Natural killer cell treated with Interleukin-12 subunit alpha and Interleukin-12 subunit beta and Interleukin-15 and Interleukin-18, amount 100 ng/mL, for 72 hours (primary cell): ENCODE measurements around the gene SRPRB. TPM values are rescaled to one million over a fixed set of nuclear protein-coding genes. Genes with fewer than 3 reads are reported as not detected.
A peak's percentile ranks its signal among the peaks of the same experiment; 100 is the strongest.

Experiments
- ATAC-seq, 2 donors: fragments of 150-1000 bp; cut with Tn5 transposase in 1 of 2; sonication (Bioruptor Pico), chemical (Tn5 transposase) in 1 of 2; 2 replicates each; pipeline ENCODE4 v1.10.0; 2021
- DNase-seq: peaks from one replicate; pipeline ENCODE4 v3.0.0; 2022; ENCODE audit warnings: low spot score
- H3K27ac Mint-ChIP-seq, 2 donors: 1 replicate in 1 of 2; 2 replicates in 1 of 2; pipeline ENCODE4 v1.8.0; 2022; ENCODE audit warnings: mixed read lengths in 2 of 2, mild to moderate bottlenecking in 1 of 2, moderate library complexity in 1 of 2
- H3K27me3 Mint-ChIP-seq, 2 donors: 1 replicate in 1 of 2; 2 replicates in 1 of 2; pipeline ENCODE4 v1.8.0; 2022; ENCODE audit warnings: mixed read lengths in 2 of 2
- H3K36me3 Mint-ChIP-seq: one replicate; pipeline ENCODE4 v1.8.0; 2022; ENCODE audit warnings: mixed read lengths
- H3K4me1 Mint-ChIP-seq, 2 donors: 1 replicate in 1 of 2; 2 replicates in 1 of 2; pipeline ENCODE4 v1.8.0; 2022; ENCODE audit warnings: low read depth in 2 of 2, mixed read lengths in 2 of 2, mild to moderate bottlenecking in 1 of 2
- H3K4me3 Mint-ChIP-seq: one replicate; pipeline ENCODE4 v1.8.0; 2022; ENCODE audit warnings: mixed read lengths
- H3K9me3 Mint-ChIP-seq: 2 replicates; pipeline ENCODE4 v1.8.0; 2022; ENCODE audit warnings: mixed read lengths
- total RNA-seq, 2 donors: library from RNA; stranded (reverse); gene quantifications; one replicate each; pipeline ENCODE4 v1.2.3, GENCODE V29; 2022

SRPRB gene
- total RNA-seq, 2 donors from 2014 or later = 81.4 to 84.5 TPM

- H3K4me1 Mint-ChIP-seq = peaks cover 0 to 3% of the 10 kb centered on the region in 2 donors
- ATAC-seq = no peak
- DNase-seq = no peak
- no peaks in the 10 kb centered on the region for H3K9me3 Mint-ChIP-seq
- no peak overlapping the region for H3K27ac Mint-ChIP-seq
- no peak overlapping the region for H3K4me3 Mint-ChIP-seq
- peaks cover 5% of the 10 kb centered on the region for H3K36me3 Mint-ChIP-seq
- H3K27me3 Mint-ChIP-seq = no peaks in the 10 kb centered on the region
Measured at GRCh38 chr3:133827136-133827535, 21.5 kb downstream of the SRPRB start.

DNA sequence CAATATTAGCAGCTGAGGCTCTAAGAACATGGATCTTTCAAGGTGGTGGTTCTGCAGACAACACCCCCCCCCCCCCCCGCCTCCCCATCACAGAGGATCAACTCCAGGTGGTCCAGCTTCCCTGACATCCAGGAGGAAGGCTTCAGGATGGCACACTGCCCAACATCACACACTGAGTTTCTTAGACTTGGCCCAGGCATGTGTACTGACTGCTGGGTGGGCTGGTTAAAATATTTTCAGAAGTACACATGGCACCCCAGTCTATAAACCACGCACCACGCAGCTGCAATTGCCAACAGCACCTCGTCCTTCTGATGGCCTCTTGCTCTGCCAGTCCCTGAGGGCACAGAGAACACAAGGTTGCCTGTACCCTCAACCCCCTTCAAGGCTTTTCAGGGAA, 22.1 kb downstream of the SRPRB start:
- Mint-ChIP-seq H3K27me3 (no peaks in the 10 kb centered on the region), H3K27ac (no peak overlapping the region), H3K4me3 (no peak overlapping the region), H3K4me1 (peaks cover 0 to 3% of the 10 kb centered on the region in 2 donors), H3K36me3 (peaks cover 1% of the 10 kb centered on the region), H3K9me3 (no peaks in the 10 kb centered on the region)
- ATAC-seq (no peak), DNase-seq (no peak)

GRCh38 chr3:133828576-133829309, 23.1 kb downstream of the SRPRB start:
- Mint-ChIP-seq H3K36me3 (no peaks in the 10 kb centered on the region), H3K27ac (no peak overlapping the region), H3K4me3 (no peak overlapping the region), H3K4me1 (peaks cover 0 to 3% of the 10 kb centered on the region in 2 donors), H3K9me3 (no peaks in the 10 kb centered on the region), H3K27me3 (no peaks in the 10 kb centered on the region)
- DNase-seq (no peak), ATAC-seq (no peak)

DNA sequence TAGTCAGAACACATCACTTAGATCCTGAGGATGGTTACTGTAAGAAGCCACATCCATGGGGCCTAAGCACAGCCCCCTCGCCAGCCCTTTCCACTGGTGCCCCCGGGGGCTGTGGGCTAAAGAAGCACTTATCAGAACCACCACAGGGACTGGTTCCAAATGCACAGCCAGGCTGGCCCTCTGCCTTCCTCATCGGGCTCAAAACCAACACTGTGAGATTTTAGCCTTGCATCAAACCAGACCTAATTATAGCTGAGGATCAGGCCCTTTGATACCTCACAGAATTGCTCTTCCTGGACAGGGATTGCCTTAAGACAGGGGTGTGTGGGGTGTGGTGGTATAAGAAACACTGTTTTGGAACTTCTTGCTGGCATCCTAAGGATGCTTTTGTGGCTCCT, 23.7 kb downstream of the SRPRB start:
- Mint-ChIP-seq H3K9me3 (no peaks in the 10 kb centered on the region), H3K27ac (no peak overlapping the region), H3K4me3 (no peak overlapping the region), H3K4me1 (peaks cover 0 to 3% of the 10 kb centered on the region in 2 donors), H3K36me3 (no peaks in the 10 kb centered on the region), H3K27me3 (no peaks in the 10 kb centered on the region)
- ATAC-seq (no peak), DNase-seq (no peak)

- no peaks in the 10 kb centered on the region for H3K36me3 Mint-ChIP-seq
- H3K9me3 Mint-ChIP-seq = no peaks in the 10 kb centered on the region
- DNase-seq = no peak
- H3K27me3 Mint-ChIP-seq = no peaks in the 10 kb centered on the region
- ATAC-seq = no peak
- H3K4me3 Mint-ChIP-seq = no peak overlapping the region
- no peak overlapping the region for H3K27ac Mint-ChIP-seq
- H3K4me1 Mint-ChIP-seq = peaks cover 0 to 2% of the 10 kb centered on the region in 2 donors
Measured at GRCh38 chr3:133830071-133830470, 24.5 kb downstream of the SRPRB start.

DNA sequence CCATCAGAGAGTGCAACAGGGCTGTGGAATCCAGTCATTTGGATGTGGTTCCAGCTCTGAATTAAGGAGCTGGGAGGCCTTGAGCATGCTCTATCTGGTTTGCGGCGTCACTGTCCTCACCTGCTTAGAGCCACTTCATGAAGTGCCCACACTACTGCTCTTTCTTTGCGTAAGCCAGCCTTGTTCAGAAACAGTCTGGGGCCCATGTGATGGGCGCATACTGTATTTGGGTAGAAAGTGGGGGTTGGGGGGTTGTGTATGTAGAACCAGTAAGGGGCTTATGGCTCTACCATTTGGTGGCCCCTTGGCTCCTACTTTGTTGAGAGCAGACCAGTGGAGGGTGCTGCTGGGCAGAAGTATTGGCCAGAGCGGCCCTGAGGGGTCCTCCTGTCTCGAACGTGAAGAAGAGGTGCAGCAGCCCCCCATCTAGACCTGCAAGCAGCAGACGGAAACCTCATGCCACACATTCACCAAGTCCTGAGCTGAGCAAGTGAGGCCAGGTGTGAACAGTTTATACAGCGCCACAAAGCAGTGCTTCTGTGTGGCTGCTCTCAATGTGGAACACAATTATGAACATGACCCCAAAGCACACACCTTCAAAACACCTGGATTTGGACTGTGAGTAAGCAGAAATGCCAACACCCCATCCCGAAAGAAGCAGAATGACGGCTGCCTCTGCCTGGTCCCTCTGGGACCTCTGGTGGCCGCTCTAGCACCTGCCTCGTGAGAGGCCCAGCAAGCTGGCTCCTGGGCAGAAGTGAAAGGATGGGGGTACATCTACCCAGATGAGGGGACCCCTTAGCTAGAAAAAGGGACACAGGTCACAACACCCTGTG, 26.6 kb downstream of the SRPRB start:
- Mint-ChIP-seq H3K27me3 (no peaks in the 10 kb centered on the region), H3K27ac (no peak overlapping the region), H3K4me3 (no peak overlapping the region), H3K4me1 (no peaks in the 10 kb centered on the region), H3K36me3 (no peaks in the 10 kb centered on the region), H3K9me3 (no peaks in the 10 kb centered on the region)
- DNase-seq (no peak), ATAC-seq (no peak)

DNA sequence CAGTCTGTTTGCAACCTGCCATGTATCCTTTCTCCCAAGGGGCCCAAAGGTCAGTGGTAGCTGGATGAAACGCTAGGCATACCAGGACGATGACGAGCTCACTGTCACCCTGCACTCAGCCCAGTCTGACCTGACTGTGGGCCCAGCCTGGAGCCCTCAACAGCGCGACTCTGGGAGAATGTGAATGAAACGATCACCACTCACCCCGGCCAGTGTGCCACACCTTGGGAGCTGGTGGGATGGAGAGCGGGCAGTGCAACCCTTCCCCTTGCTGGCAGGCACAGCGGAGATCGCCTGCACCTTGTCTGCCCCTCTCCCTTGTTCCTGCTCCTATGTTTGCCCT, 27.2 kb downstream of the SRPRB start:
- no peak for DNase-seq
- Mint-ChIP-seq H3K27me3 (no peaks in the 10 kb centered on the region), H3K4me3 (no peak overlapping the region), H3K9me3 (no peaks in the 10 kb centered on the region), H3K27ac (no peak overlapping the region), H3K4me1 (no peaks in the 10 kb centered on the region), H3K36me3 (no peaks in the 10 kb centered on the region)
- no peak for ATAC-seq

DNA sequence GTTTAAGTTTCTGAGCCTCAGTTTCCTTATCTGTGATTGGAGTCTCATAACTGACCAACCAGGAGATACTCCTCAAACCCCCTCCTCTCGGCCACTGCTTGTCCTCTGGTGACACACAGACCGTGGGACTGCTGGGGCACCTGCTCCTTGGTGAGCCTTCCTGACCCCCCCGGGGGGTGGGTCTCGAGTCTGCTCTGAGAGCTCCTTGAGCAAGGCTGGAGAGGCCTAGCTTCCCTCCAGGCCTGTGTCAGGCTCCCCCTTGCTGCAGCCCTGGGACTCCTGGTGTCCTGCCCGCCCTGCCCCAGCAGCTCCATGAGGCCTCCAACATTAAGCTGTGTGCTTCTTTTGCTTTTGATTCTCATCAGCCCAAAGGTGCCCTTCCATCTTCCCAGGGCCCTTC, 27.7 kb downstream of the SRPRB start:
- ATAC-seq (no peak), DNase-seq (no peak)
- H3K4me1 Mint-ChIP-seq = no peaks in the 10 kb centered on the region
- no peak overlapping the region for H3K27ac Mint-ChIP-seq
- no peaks in the 10 kb centered on the region for H3K27me3 Mint-ChIP-seq
- no peaks in the 10 kb centered on the region for H3K9me3 Mint-ChIP-seq
- no peak overlapping the region for H3K4me3 Mint-ChIP-seq
- H3K36me3 Mint-ChIP-seq = no peaks in the 10 kb centered on the region

DNA sequence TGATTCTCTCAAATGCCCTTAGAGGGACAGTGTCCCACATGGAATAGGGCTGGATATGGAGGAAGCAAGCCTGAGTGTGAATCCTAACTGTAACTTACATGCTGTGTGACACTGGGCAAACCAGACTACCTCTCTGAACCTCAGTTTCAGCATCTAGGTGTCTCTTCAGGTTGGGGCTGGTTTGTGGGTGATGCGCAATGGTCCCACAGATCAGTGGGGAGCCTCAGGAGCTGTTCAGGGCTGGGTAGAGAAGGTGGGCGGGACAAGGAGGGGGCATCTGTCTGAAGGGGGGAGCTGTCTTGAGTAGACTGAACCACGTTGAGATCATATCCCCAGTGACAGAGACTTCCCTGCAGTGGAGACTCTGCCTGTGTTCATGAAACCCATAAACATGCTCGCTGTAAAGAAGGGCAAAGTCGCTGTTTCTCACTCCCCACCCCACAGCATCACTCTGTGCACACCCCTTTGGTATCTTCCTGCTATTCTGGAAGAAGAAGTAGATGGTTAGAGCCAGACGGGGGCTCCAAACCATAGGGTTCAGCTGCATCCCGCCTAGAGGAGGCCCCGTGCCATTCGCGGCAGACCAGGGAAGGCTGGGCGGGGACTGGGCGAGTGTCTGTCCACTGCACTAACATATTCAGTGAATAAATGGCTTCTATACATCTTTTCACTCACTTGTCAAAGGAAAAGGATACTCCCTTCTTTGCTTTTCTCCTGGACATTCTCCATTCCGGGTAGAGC, 28.4 kb downstream of the SRPRB start:
- Mint-ChIP-seq H3K36me3 (no peaks in the 10 kb centered on the region), H3K27me3 (no peaks in the 10 kb centered on the region)

GRCh38 chr3:133834621-133835417, 29.2 kb downstream of the SRPRB start:
- H3K36me3 Mint-ChIP-seq = no peaks in the 10 kb centered on the region
- no peaks in the 10 kb centered on the region for H3K27me3 Mint-ChIP-seq
- no peak overlapping the region for H3K27ac Mint-ChIP-seq

More for the DNA sequence above, 28.4 kb downstream of the SRPRB start:
- H3K4me3 Mint-ChIP-seq = no peak overlapping the region
- no peaks in the 10 kb centered on the region for H3K4me1 Mint-ChIP-seq
- DNase-seq (peak; percentile 50), ATAC-seq (no peak)
- H3K27ac Mint-ChIP-seq = no peak overlapping the region
- no peaks in the 10 kb centered on the region for H3K9me3 Mint-ChIP-seq

DNA sequence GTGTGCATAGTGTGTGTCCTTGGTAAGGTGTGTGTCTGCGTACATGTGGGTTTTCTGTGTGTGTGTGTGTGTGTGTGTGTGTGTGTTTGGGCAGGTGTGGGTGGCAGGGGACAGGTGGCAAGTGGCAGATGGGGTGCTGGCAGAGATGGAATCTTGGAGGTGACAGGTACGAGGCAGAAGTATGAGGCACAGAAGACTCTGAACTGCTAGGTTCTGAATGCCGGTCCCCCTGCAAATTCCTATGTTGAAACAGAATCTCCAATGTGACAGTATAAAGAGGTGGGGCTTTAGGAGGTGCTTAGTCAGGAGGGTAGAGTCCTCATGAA, 29.8 kb downstream of the SRPRB start:
- ATAC-seq = no peak
- Mint-ChIP-seq H3K36me3 (no peaks in the 10 kb centered on the region), H3K27ac (no peak overlapping the region), H3K27me3 (no peaks in the 10 kb centered on the region), H3K4me1 (no peaks in the 10 kb centered on the region), H3K4me3 (no peak overlapping the region), H3K9me3 (no peaks in the 10 kb centered on the region)
- no peak for DNase-seq

More at GRCh38 chr3:133834621-133835417, 29.2 kb downstream of the SRPRB start:
- Mint-ChIP-seq H3K4me1 (no peaks in the 10 kb centered on the region), H3K9me3 (no peaks in the 10 kb centered on the region), H3K4me3 (no peak overlapping the region)
- ATAC-seq = no peak
- peak; percentile 41 for DNase-seq

GRCh38 chr3:133835961-133836360, 30.3 kb downstream of the SRPRB start:
- DNase-seq (no peak), ATAC-seq (no peak)
- Mint-ChIP-seq H3K4me1 (no peaks in the 10 kb centered on the region), H3K9me3 (no peaks in the 10 kb centered on the region), H3K27me3 (no peaks in the 10 kb centered on the region), H3K4me3 (no peak overlapping the region), H3K27ac (no peak overlapping the region), H3K36me3 (no peaks in the 10 kb centered on the region)

DNA sequence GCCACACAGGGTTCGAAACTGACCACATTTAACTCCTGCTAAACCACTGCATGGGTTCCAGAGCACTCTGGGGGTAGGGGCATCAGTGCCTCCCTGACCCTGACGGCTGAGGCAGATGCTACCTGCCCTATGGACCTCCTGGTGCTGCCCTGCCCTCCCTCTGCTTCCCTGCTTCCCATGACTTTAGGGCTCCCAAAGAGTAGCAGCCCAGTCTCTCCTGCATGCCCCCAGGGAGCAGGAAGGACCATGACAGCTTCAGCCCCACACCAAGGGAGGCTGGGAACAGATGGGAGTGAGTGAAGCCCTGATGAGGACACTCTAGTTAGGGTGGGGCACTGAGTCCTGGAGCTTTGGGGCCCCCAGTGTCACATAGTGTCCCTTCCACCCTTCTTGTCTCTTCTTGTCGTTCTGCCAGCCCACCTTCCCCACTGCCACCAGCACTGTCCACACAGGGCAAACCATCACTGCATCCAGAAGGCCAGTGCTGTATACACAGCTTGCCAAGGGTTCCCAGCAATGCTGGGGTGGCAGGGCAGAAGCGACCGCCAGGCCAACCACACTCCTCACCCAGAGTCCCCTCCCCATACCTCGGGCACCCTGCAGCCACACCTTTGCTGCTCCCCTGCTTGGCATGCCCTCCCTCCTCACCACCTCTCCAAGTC, 31.0 kb downstream of the SRPRB start:
- Mint-ChIP-seq H3K4me1 (no peaks in the 10 kb centered on the region), H3K4me3 (no peak overlapping the region), H3K36me3 (no peaks in the 10 kb centered on the region), H3K9me3 (no peaks in the 10 kb centered on the region), H3K27me3 (no peaks in the 10 kb centered on the region), H3K27ac (no peak overlapping the region)
- ATAC-seq = no peak
- peak; percentile 26 for DNase-seq
